ENCODE results near the gene TESK1.

The TESK1 gene

GRCh38 chr9:35560625-35561337, 44.3 kb upstream of the TESK1 start:
- TF ChIP-seq, protein P1, sequence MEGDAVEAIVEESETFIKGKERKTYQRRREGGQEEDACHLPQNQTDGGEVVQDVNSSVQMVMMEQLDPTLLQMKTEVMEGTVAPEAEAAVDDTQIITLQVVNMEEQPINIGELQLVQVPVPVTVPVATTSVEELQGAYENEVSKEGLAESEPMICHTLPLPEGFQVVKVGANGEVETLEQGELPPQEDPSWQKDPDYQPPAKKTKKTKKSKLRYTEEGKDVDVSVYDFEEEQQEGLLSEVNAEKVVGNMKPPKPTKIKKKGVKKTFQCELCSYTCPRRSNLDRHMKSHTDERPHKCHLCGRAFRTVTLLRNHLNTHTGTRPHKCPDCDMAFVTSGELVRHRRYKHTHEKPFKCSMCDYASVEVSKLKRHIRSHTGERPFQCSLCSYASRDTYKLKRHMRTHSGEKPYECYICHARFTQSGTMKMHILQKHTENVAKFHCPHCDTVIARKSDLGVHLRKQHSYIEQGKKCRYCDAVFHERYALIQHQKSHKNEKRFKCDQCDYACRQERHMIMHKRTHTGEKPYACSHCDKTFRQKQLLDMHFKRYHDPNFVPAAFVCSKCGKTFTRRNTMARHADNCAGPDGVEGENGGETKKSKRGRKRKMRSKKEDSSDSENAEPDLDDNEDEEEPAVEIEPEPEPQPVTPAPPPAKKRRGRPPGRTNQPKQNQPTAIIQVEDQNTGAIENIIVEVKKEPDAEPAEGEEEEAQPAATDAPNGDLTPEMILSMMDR (IDR thresholded peaks at IDR 0.05; ENCODE audit: low read depth, low read length, missing control alignments): no peak

GRCh38 chr9:35561468-35562261, 43.4 kb upstream of the TESK1 start:
- in situ Hi-C loops (cut with HindIII; ENCODE audit: low sequenced_read_pairs): no loop called here
- TF ChIP-seq, protein P1 (IDR thresholded peaks at IDR 0.05; ENCODE audit: low read depth, low read length, missing control alignments): no peak

More at GRCh38 chr9:35560625-35561337, 44.3 kb upstream of the TESK1 start:
- DNase-seq (ENCODE audit: low read depth): no peak
- H3K4me3 ChIP-seq (ENCODE audit: low read depth, low read length): no peak overlapping the region
- in situ Hi-C loops (cut with HindIII; ENCODE audit: low sequenced_read_pairs): no loop called here

GRCh38 chr9:35562895-35563780, 41.9 kb upstream of the TESK1 start:
- TF ChIP-seq, protein P1 (IDR thresholded peaks at IDR 0.05; ENCODE audit: low read depth, low read length, missing control alignments): no peak
- no peak for DNase-seq (ENCODE audit: low read depth)
- no peak overlapping the region for H3K4me3 ChIP-seq (ENCODE audit: low read depth, low read length)
- in situ Hi-C loops (cut with HindIII; ENCODE audit: low sequenced_read_pairs): no loop called here

More at GRCh38 chr9:35561468-35562261, 43.4 kb upstream of the TESK1 start:
- DNase-seq (ENCODE audit: low read depth): no peak
- H3K4me3 ChIP-seq (ENCODE audit: low read depth, low read length): no peak overlapping the region

DNA sequence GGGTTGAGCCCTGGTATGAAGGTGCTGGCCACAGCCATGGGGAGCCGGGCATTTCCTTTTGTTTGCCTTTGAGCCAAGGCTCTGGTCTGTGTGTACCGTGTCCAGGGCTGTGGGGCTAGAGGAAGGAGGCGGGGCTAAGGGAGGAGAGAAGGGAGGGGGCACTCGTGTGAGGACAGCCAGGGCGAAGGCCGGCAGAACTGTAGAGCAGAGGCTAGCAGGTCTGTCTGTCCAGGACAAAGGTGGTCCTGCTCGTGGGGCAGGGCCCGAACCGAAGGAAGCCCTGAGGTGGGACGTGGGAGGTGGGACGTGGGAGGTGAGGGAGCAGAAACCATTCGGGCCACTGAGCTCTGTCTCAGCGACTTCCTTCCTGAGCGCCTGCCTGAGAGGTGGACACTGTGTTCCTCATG, 41.3 kb upstream of the TESK1 start:
- in situ Hi-C loops (cut with HindIII; ENCODE audit: low sequenced_read_pairs): no loop called here
- no peak overlapping the region for H3K4me3 ChIP-seq (ENCODE audit: low read depth, low read length)
- DNase-seq (ENCODE audit: low read depth): no peak
- TF ChIP-seq, protein P1 (IDR thresholded peaks at IDR 0.05; ENCODE audit: low read depth, low read length, missing control alignments): no peak

DNA sequence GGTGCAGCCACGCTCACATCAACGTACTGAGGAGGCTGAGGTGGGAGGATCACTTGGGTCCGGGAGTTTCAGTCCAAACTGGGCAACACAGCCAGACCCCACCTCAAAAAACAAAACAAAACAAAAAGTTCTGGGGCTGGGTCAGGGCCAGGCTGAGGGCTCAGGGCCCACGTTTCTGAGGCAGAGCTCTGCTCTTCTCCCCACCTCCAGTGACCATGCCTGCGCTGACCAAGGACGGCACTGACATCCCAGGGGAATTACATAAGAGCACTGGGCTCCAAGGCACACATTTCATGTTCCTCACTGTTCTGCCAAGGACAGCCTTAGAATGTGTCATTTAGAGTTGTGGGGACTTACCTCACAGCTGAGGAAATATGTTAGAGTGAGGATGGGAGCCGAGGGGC, 40.4 kb upstream of the TESK1 start:
- in situ Hi-C loops (cut with HindIII; ENCODE audit: low sequenced_read_pairs): no loop called here
- DNase-seq (ENCODE audit: low read depth): no peak
- TF ChIP-seq, protein P1 (IDR thresholded peaks at IDR 0.05; ENCODE audit: low read depth, low read length, missing control alignments): no peak
- no peak overlapping the region for H3K4me3 ChIP-seq (ENCODE audit: low read depth, low read length)

DNA sequence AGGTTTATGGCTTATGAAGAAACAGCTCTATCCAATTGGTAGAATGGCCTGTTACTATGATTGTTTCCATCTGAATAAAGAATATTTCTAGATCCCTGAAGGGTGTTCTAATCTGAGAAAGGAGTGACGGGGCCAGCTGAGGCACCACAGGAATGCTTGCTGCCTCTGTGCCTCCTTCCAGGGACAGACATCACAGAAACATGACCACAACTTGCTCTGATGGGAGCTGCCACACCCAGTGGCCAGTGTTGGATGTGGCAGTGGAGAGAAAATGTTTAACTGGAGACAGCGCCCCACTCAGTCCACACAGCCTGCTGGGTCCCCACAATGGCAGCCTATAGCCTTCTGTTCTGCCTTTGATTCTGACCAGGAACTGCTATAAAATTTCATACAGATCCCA, 38.6 kb upstream of the TESK1 start:
- DNase-seq (ENCODE audit: low read depth): no peak
- in situ Hi-C loops (cut with HindIII; ENCODE audit: low sequenced_read_pairs): no loop called here
- no peak overlapping the region for H3K4me3 ChIP-seq (ENCODE audit: low read depth, low read length)
- TF ChIP-seq, protein P1 (IDR thresholded peaks at IDR 0.05; ENCODE audit: low read depth, low read length, missing control alignments): no peak
